Smooth muscle cell (in vitro differentiated cells): ENCODE data around the gene GABRB3. TPM values are rescaled to one million over a fixed set of nuclear protein-coding genes. Genes with fewer than 3 reads are reported as not detected.

Source experiments
- DNase-seq: peaks from one replicate; lab custom pipeline; 2025; ENCODE audit not compliant: unreplicated experiment; lab: John Stamatoyannopoulos, UW
- H2AFZ ChIP-seq: fragments of 200-600 bp; sonication (generic); 2 replicates; pipeline ENCODE4 v1.6.0; 2016; ENCODE audit warnings: antibody characterized with exemption, low read depth, mild to moderate bottlenecking
- H3F3A ChIP-seq: fragments of 200-600 bp; sonication (generic); 2 replicates; pipeline ENCODE4 v1.6.0; 2017; ENCODE audit warnings: antibody characterized with exemption, low read depth
- H3K27ac ChIP-seq: fragments of 200-600 bp; sonication (generic); 2 replicates; pipeline ENCODE4 v1.5.1; 2016; ENCODE audit warnings: low read depth, mild to moderate bottlenecking
- H3K27me3 ChIP-seq: fragments of 200-600 bp; sonication (generic); 2 replicates; pipeline ENCODE4 v1.6.1; 2016; ENCODE audit warnings: low read depth, mild to moderate bottlenecking
- H3K36me3 ChIP-seq: fragments of 200-600 bp; sonication (generic); 2 replicates; pipeline ENCODE4 v1.5.1; 2016; ENCODE audit warnings: low read depth
- H3K4me1 ChIP-seq: fragments of 200-600 bp; sonication (generic); 2 replicates; pipeline ENCODE4 v1.5.1; 2016; ENCODE audit warnings: low read depth
- H3K4me2 ChIP-seq: fragments of 200-600 bp; sonication (generic); 2 replicates; pipeline ENCODE4 v1.6.0; 2016; ENCODE audit warnings: mild to moderate bottlenecking
- H3K4me3 ChIP-seq: fragments of 200-600 bp; sonication (generic); 2 replicates; pipeline ENCODE4 v1.5.1; 2016; ENCODE audit warnings: mild to moderate bottlenecking
- H3K79me2 ChIP-seq: fragments of 200-600 bp; sonication (generic); 2 replicates; pipeline ENCODE4 v1.6.0; 2016; ENCODE audit warnings: low read depth, mild to moderate bottlenecking
- H3K9ac ChIP-seq: fragments of 200-600 bp; sonication (generic); 2 replicates; pipeline ENCODE4 v1.6.0; 2016; ENCODE audit warnings: low read depth
- H3K9me3 ChIP-seq: fragments of 200-600 bp; sonication (generic); replicated peaks from 2 replicates; pipeline ENCODE4 v1.5.1; 2016; ENCODE audit warnings: low read depth
- H4K20me1 ChIP-seq: fragments of 200-600 bp; sonication (generic); 2 replicates; pipeline ENCODE4 v1.6.0; 2016; ENCODE audit warnings: low read depth
- CTCF ChIP-seq: fragments of 200-600 bp; sonication (generic); IDR thresholded peaks from 2 replicates; pipeline ENCODE4 v1.5.1; 2017; ENCODE audit warnings: borderline replicate concordance, mild to moderate bottlenecking, antibody characterized with exemption; ENCODE audit not compliant: insufficient read depth, poor library complexity, severe bottlenecking
- WGBS: methylation state at CpG from one replicate; pipeline ENCODE4 v1.1.7; 2016; ENCODE audit warnings: low lambda C conversion rate; 5-methylcytosine and 5-hydroxymethylcytosine counted together
- polyA plus RNA-seq: library from polyadenylated mRNA; unstranded; fragments of >200 nt; fragmentation: Nextera tagmentation; extraction: Ambion mirVana; gene quantifications from 2 replicates; pipeline ENCODE4 v1.2.1, GENCODE V29; 2016
- total RNA-seq: library from RNA; depleted of rRNA; stranded (reverse); fragments of >200 nt; gene quantifications from 2 replicates; pipeline ENCODE4 v1.2.3, GENCODE V29; 2014

GABRB3 gene
- total and polyA plus RNA-seq, 2 experiments from 2014 or later = 0.57 to 4.9 TPM

DNA sequence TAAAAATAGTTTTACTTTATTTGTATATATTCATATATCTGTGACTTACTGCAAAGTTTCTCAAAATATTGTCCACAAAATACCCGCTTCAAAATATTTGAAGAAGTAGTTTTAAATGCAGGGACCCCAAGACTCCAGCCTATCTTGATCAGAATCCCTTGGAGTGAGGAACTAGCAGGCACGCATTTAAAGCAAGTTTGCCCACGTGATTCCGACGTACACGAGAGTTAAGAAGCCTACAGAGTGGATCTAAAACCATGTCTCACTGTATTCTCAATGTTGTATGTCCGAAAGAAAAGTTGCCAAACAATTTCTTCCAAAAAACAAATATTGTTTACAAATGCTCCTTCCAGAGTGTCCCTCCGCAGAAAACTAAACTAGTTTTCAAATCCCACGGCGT is 1.7 kb downstream of the GABRB3 start:
- Histone ChIP-seq H3K9me3 (no peaks in the 10 kb centered on the region), H3K27ac (no peak overlapping the region), H3F3A (no peaks in the 10 kb centered on the region), H3K79me2 (no peaks in the 10 kb centered on the region), H3K36me3 (no peaks in the 10 kb centered on the region), H3K4me1 (peaks cover 21% of the 10 kb centered on the region), H2AFZ (no peak overlapping the region), H3K27me3 (peaks cover 33% of the 10 kb centered on the region), H3K9ac (no peak overlapping the region), H4K20me1 (no peaks in the 10 kb centered on the region), H3K4me3 (no peak overlapping the region), H3K4me2 (peak overlapping the region; percentile 95)
- DNase-seq = no peak
- no peak for TF ChIP-seq CTCF
- 10% methylated on average over 10 of the region's 10 CpGs for WGBS

DNA sequence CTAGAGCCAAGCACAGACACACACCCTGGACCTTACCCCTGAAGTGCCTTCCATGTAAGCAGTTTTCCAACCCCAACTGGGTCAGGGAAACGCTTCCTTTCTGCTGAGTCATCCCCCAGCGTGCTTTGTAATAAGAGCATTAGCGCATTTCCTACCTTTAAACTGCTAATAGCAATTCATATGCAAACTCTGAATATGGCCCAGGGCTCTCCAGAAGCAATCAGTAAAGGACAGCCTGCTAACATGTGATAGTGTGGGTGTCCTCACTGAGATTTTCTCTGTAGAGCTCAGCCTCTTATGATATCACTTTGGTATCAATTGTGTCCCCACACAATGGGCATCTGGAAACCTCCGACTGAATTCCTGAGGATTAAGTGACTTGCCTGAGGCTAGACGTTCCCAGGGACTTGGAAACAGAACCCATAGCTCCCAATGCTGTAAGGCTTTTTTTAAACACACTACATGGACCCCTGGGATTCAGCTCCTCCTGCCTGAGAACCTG is 5.6 kb downstream of the GABRB3 start:
- Histone ChIP-seq H3K36me3 (no peaks in the 10 kb centered on the region), H3K4me2 (peak overlapping the region; percentile 61), H4K20me1 (no peaks in the 10 kb centered on the region), H2AFZ (no peak overlapping the region), H3K27me3 (peaks cover 11% of the 10 kb centered on the region), H3K9me3 (no peaks in the 10 kb centered on the region), H3F3A (no peaks in the 10 kb centered on the region), H3K9ac (no peak overlapping the region), H3K27ac (no peak overlapping the region), H3K79me2 (no peaks in the 10 kb centered on the region), H3K4me1 (peaks cover 16% of the 10 kb centered on the region), H3K4me3 (no peak overlapping the region)
- no peak for DNase-seq
- WGBS = 2% methylated on average over 5 of the region's 5 CpGs
- no peak for TF ChIP-seq CTCF

- WGBS = 48% methylated on average over 1 of the region's 1 CpG
- no peak overlapping the region for H3K4me3 ChIP-seq
- no peak for TF ChIP-seq CTCF
These were observed 6.6 kb downstream of the GABRB3 start for GRCh38 chr15:26766262-26766661.

GRCh38 chr15:26759986-26760385 is 12.9 kb downstream of the GABRB3 start:
- 82% methylated on average over 5 of the region's 5 CpGs for WGBS
- no peak overlapping the region for H3K27ac ChIP-seq

More at GRCh38 chr15:26766262-26766661, 6.6 kb downstream of the GABRB3 start:
- Histone ChIP-seq H2AFZ (no peak overlapping the region), H3K27ac (no peak overlapping the region), H3K9ac (no peak overlapping the region), H3F3A (no peaks in the 10 kb centered on the region), H3K27me3 (peaks cover 7% of the 10 kb centered on the region), H3K79me2 (no peaks in the 10 kb centered on the region), H4K20me1 (no peaks in the 10 kb centered on the region), H3K4me1 (peaks cover 21% of the 10 kb centered on the region), H3K4me2 (no peak overlapping the region), H3K36me3 (no peaks in the 10 kb centered on the region), H3K9me3 (no peaks in the 10 kb centered on the region)
- no peak for DNase-seq

More at GRCh38 chr15:26759986-26760385, 12.9 kb downstream of the GABRB3 start:
- H3K4me3 ChIP-seq = no peak overlapping the region
- H3K9me3 ChIP-seq = no peaks in the 10 kb centered on the region
- H3K79me2 ChIP-seq = no peaks in the 10 kb centered on the region
- no peak overlapping the region for H2AFZ ChIP-seq
- H3K4me1 ChIP-seq = peaks cover 9% of the 10 kb centered on the region
- no peaks in the 10 kb centered on the region for H3K27me3 ChIP-seq
- no peak overlapping the region for H3K4me2 ChIP-seq
- no peak overlapping the region for H3K9ac ChIP-seq
- no peaks in the 10 kb centered on the region for H3K36me3 ChIP-seq
- no peaks in the 10 kb centered on the region for H3F3A ChIP-seq
- DNase-seq = no peak
- no peaks in the 10 kb centered on the region for H4K20me1 ChIP-seq
- TF ChIP-seq CTCF = no peak
